Natural killer cell (primary cell): ENCODE measurements around the gene MAD2L2. TPM values are rescaled to one million over a fixed set of nuclear protein-coding genes. Genes with fewer than 3 reads are reported as not detected.

Experiments
- ATAC-seq, 3 donors: fragments of 150-1000 bp in 2 of 3; fragments of 200-7000 bp in 1 of 3; cut with Tn5 transposase; 1 replicate in 1 of 3; 2 replicates in 2 of 3; pipeline ENCODE4 v1.10.0; 2021; ENCODE audit warnings: mild to moderate bottlenecking in 2 of 3, moderate library complexity in 2 of 3
- DNase-seq, 2 donors: peaks; one replicate each; pipeline versions ENCODE4 v3.0.0 to v3.0.0-alpha.2; 2013 to 2021; ENCODE audit warnings: mixed read lengths in 1 of 2
- H3K27ac ChIP-seq: one replicate; pipeline ENCODE4 v1.5.1; 2013; ENCODE audit warnings: mild to moderate bottlenecking, low read length
- H3K27me3 ChIP-seq: one replicate; pipeline ENCODE4 v1.6.1; 2013; ENCODE audit warnings: low read length; ENCODE audit not compliant: control insufficient read depth, insufficient read depth
- H3K36me3 ChIP-seq: one replicate; pipeline ENCODE4 v1.6.1; 2013; ENCODE audit warnings: low read length; ENCODE audit not compliant: control insufficient read depth, insufficient read depth
- H3K4me1 ChIP-seq: one replicate; pipeline ENCODE4 v1.6.1; 2013; ENCODE audit warnings: low read length; ENCODE audit not compliant: control insufficient read depth, insufficient read depth
- H3K4me3 ChIP-seq: one replicate; pipeline ENCODE4 v1.5.1; 2013; ENCODE audit warnings: low read length
- H3K9me3 ChIP-seq: one replicate; pipeline ENCODE4 v1.6.1; 2013; ENCODE audit warnings: low read length; ENCODE audit not compliant: control insufficient read depth, insufficient read depth
- H3K27ac Mint-ChIP-seq, 2 donors: one replicate each; pipeline ENCODE4 v1.8.0; 2022; ENCODE audit warnings: mild to moderate bottlenecking in 2 of 2, mixed read lengths in 2 of 2, moderate library complexity in 1 of 2
- H3K27me3 Mint-ChIP-seq, 2 donors: one replicate each; pipeline ENCODE4 v1.8.0; 2022; ENCODE audit warnings: low read depth in 2 of 2, mixed read lengths in 2 of 2
- H3K36me3 Mint-ChIP-seq: one replicate; pipeline ENCODE4 v1.8.0; 2022; ENCODE audit warnings: mixed read lengths
- H3K4me1 Mint-ChIP-seq, 2 donors: one replicate each; pipeline ENCODE4 v1.8.0; 2022; ENCODE audit warnings: mixed read lengths in 2 of 2
- H3K4me3 Mint-ChIP-seq: one replicate; pipeline ENCODE4 v1.8.0; 2022; ENCODE audit warnings: mild to moderate bottlenecking, moderate library complexity, mixed read lengths
- H3K9me3 Mint-ChIP-seq, 2 donors: one replicate each; pipeline ENCODE4 v1.8.0; 2022; ENCODE audit warnings: mixed read lengths in 2 of 2
- CTCF ChIP-seq: fragments of 200-600 bp; IDR thresholded peaks from one replicate; pipeline ENCODE4 v1.8.0; 2022; ENCODE audit warnings: antibody characterized with exemption
- WGBS: methylation state at CpG from one replicate; pipeline ENCODE4 v1.1.7; 2013; ENCODE audit warnings: missing lambda C conversion rate; ENCODE audit not compliant: insufficient coverage; 5-methylcytosine and 5-hydroxymethylcytosine counted together
- intact Hi-C: fragments of 100-400 bp; cut with micrococcal nuclease; formaldehyde crosslinking; loops from one replicate; pipeline ENCODE4 v1.14.2; 2022
- total RNA-seq, 4 donors: library from RNA; stranded (reverse); fragments of 120-200 nt in 1 of 4; gene quantifications; one replicate each; pipeline versions ENCODE4 v1.2.3 to v1.2.4, GENCODE V29; 2013 to 2022

MAD2L2 gene
- total RNA-seq, 3 donors from 2014 or later (not counting 1 experiment from before 2014, with no cell fraction given): 50.6 to 66.0 (median 60.4) TPM

- intact Hi-C loops: no loop called here
- no peak overlapping the region for H3K4me3 ChIP-seq
- H3K9me3 ChIP-seq: no peaks in the 10 kb centered on the region
- no peaks in the 10 kb centered on the region for H3K27me3 Mint-ChIP-seq
- peaks cover 8% of the 10 kb centered on the region for H3K36me3 ChIP-seq
- ATAC-seq: no peak
- no peak overlapping the region for H3K27ac ChIP-seq
- H3K36me3 Mint-ChIP-seq: no peaks in the 10 kb centered on the region
- WGBS: 97% methylated on average over 17 of the region's 17 CpGs
- H3K9me3 Mint-ChIP-seq: no peaks in the 10 kb centered on the region
- H3K4me1 Mint-ChIP-seq: peaks cover 0 to 5% of the 10 kb centered on the region in 2 donors
- H3K27me3 ChIP-seq: no peaks in the 10 kb centered on the region
- no peak overlapping the region for H3K4me3 Mint-ChIP-seq
- peaks cover 22% of the 10 kb centered on the region for H3K4me1 ChIP-seq
- no peak overlapping the region for H3K27ac Mint-ChIP-seq
- DNase-seq: no peak
- TF ChIP-seq CTCF: no peak
These were observed 19.8 kb downstream of the MAD2L2 start for GRCh38 chr1:11661103-11661502.

- Histone ChIP-seq H3K36me3 (peaks cover 8% of the 10 kb centered on the region), H3K4me3 (no peak overlapping the region), H3K27me3 (no peaks in the 10 kb centered on the region), H3K4me1 (peaks cover 21% of the 10 kb centered on the region), H3K9me3 (no peaks in the 10 kb centered on the region), H3K27ac (no peak overlapping the region)
- no peak for TF ChIP-seq CTCF
- no peaks in the 10 kb centered on the region for H3K27me3 Mint-ChIP-seq
- DNase-seq: no peak
- H3K9me3 Mint-ChIP-seq: no peaks in the 10 kb centered on the region
- WGBS: 96% methylated on average over 4 of the region's 4 CpGs
- H3K4me3 Mint-ChIP-seq: no peak overlapping the region
- no peak overlapping the region for H3K27ac Mint-ChIP-seq
- peaks cover 0 to 9% of the 10 kb centered on the region in 2 donors for H3K4me1 Mint-ChIP-seq
- no peaks in the 10 kb centered on the region for H3K36me3 Mint-ChIP-seq
- intact Hi-C loops: loop anchor here (10.0 kb wide), 1 partner anchor 145 kb away; the partner anchor contains the start of genes CLCN6 and MTHFR
- ATAC-seq: no peak
These were observed 21.2 kb downstream of the MAD2L2 start for GRCh38 chr1:11659748-11660147.

- Histone ChIP-seq H3K4me3 (no peak overlapping the region), H3K4me1 (peaks cover 22% of the 10 kb centered on the region), H3K27me3 (no peaks in the 10 kb centered on the region), H3K27ac (no peak overlapping the region), H3K9me3 (no peaks in the 10 kb centered on the region), H3K36me3 (peaks cover 8% of the 10 kb centered on the region)
- Mint-ChIP-seq H3K4me3 (no peak overlapping the region), H3K9me3 (no peaks in the 10 kb centered on the region), H3K36me3 (no peaks in the 10 kb centered on the region), H3K27ac (no peak overlapping the region), H3K27me3 (no peaks in the 10 kb centered on the region), H3K4me1 (peaks cover 0 to 9% of the 10 kb centered on the region in 2 donors)
- intact Hi-C loops: loop anchor here (10.0 kb wide), 1 partner anchor 146 kb away; the partner anchor contains the start of genes CLCN6 and MTHFR
- WGBS: 95% methylated on average over 23 of the region's 23 CpGs
- TF ChIP-seq CTCF: no peak
- ATAC-seq (no peak), DNase-seq (no peak)
These were observed 22.4 kb downstream of the MAD2L2 start for GRCh38 chr1:11658542-11658941.

- Histone ChIP-seq H3K4me1 (peaks cover 18% of the 10 kb centered on the region), H3K9me3 (no peaks in the 10 kb centered on the region), H3K4me3 (no peak overlapping the region), H3K27me3 (no peaks in the 10 kb centered on the region), H3K36me3 (peaks cover 8% of the 10 kb centered on the region), H3K27ac (no peak overlapping the region)
- H3K4me3 Mint-ChIP-seq: no peak overlapping the region
- 91% methylated on average over 3 of the region's 6 CpGs for WGBS
- H3K4me1 Mint-ChIP-seq: peaks cover 0 to 9% of the 10 kb centered on the region in 2 donors
- H3K27ac Mint-ChIP-seq: no peak overlapping the region
- ATAC-seq (no peak), DNase-seq (no peak)
- intact Hi-C loops: loop anchor here (10.0 kb wide), 1 partner anchor 147 kb away; the partner anchor contains the start of genes CLCN6 and MTHFR
- no peaks in the 10 kb centered on the region for H3K9me3 Mint-ChIP-seq
- H3K36me3 Mint-ChIP-seq: no peaks in the 10 kb centered on the region
- H3K27me3 Mint-ChIP-seq: no peaks in the 10 kb centered on the region
- no peak for TF ChIP-seq CTCF
These were observed 23.3 kb downstream of the MAD2L2 start for GRCh38 chr1:11657654-11658053.
